CD4-positive, alpha-beta T cell treated with Interleukin-12 subunit alpha and Interleukin-12 subunit beta, for 1 hour (primary cell): ENCODE results near the gene SPACA5.
"Not testable (repeated sequence)": the region's sequence is repeated elsewhere in the genome, so short reads cannot be mapped to it uniquely, and the experiment has no call there.

Experiments used
- DNase-seq: peaks from one replicate; pipeline ENCODE4 v3.0.0-alpha.2; 2020

SPACA5 gene

GRCh38 chrX:48006688-48007087 is at the start of gene SPACA5:
Gene SPACA5 (plus strand): TSS chrX:48006988. CDS start chrX:48007803, 815 bp downstream.
- DNase-seq, result not testable (repeated sequence)

GRCh38 chrX:47958206-47958605 is 48.6 kb upstream of the SPACA5 start:
- DNase-seq, result not testable (repeated sequence)

DNA sequence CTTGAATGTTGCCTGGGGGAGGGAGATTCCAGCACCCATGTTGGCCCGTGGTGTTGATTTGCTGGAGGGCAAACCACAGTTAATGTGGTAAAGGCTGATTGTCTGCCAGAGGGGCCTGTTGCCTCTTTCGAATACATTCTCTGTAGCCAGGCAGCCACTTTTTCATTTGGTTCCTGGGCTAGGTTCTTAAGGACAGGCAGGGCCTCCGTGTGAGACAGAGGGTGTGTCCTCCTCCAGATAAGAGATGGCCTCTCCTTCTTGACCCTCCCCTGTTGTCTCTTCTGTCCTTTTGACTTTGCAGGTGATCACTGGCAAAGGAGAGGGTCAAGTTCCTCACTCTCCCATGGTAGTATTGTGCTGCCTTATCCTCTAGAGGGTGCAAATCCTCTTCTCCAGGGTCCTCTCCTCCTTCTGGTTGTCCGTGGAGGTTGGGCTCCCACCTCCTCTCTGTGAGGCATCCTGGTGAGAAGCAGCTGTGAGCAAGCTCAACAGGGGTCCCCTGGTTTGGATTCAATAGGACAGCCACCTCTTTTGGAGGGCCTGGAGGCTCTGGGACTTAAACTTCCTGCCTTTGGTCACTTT is 47.9 kb upstream of the SPACA5 start:
- DNase-seq, result peak; percentile 39

GRCh38 chrX:47960406-47960805 is 46.4 kb upstream of the SPACA5 start:
- no peak for DNase-seq

- DNase-seq, result not testable (repeated sequence)
Observed at GRCh38 chrX:47961830-47962229, 45.0 kb upstream of the SPACA5 start.

DNA sequence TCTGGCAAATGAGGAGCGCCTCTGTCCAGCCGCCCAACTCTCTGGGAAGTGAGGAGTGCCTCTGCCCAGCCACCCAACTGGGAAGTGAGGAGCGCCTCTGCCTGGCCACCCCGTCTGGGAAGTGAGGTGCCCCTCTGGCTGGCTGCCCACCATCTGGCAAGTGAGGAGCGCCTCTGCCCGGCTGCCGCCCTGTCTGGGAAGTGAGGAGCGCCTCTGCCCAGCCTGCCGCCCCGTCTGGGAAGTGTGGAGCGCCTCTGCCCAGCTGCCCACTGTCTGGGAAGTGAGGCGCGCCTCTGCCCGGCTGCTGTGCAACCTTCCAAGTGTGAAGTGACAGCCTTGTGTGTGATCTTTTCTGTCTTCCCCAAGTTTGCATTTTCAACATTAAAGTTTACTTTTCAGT is 41.3 kb upstream of the SPACA5 start:
- not testable (repeated sequence) for DNase-seq

DNA sequence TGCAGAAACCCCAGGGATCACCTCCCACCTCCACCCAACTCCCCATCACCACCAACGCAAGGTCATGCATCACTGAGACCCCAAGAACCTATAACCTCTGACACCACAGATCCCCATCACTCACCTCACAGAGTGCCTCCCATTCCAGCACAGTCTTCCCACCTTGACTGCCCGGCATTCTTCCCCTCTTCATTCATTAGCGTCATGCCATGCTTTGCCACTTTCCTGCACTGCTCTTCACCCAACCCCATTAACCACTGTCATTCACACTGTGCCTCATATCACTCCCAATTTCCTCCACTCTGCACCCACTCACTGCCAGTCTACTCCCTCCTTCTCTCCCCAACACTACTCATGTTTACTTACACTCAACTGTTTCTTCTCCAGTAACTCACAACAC is 33.6 kb upstream of the SPACA5 start:
- DNase-seq, result no peak

- no peak for DNase-seq
Observed at GRCh38 chrX:47976254-47977151, 30.3 kb upstream of the SPACA5 start.

GRCh38 chrX:47991263-47992094 is 15.3 kb upstream of the SPACA5 start:
- peak; percentile 10 for DNase-seq

DNA sequence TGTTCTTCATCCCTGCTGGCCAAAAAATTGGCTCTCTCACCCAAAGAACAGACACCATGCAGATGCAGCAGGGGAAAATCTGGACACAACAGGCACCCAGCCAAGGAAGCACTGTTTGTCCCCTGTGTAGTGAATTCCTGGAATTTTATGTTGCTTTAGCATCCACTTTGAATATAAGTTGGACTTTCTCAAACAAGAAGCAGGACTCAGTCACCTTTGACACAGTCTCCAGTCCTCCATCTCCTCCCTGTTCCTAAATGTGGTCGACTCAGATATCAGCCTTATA is 14.8 kb upstream of the SPACA5 start:
- DNase-seq, result no peak

DNA sequence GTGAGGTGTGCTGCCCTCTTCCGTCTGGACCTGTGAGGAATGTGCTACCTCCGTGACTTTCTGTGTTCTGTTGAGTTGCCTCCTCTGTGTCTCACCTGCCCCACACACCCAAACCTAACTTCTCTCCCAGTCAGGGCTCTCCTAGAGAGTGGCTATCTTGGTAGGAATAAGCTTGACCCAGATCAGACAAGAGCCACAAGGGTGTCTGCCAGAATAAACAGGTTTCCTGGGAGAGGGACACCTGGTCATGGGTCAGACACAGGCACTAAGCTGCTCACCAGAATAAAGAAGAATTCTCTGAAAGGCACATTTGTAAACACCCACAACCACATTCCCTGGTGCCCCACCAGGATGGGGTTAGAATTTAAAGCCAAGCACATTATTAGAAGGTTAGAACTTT is 14.1 kb upstream of the SPACA5 start:
- no peak for DNase-seq

- no peak for DNase-seq
Observed at GRCh38 chrX:48001260-48001659, 5.5 kb upstream of the SPACA5 start.

DNA sequence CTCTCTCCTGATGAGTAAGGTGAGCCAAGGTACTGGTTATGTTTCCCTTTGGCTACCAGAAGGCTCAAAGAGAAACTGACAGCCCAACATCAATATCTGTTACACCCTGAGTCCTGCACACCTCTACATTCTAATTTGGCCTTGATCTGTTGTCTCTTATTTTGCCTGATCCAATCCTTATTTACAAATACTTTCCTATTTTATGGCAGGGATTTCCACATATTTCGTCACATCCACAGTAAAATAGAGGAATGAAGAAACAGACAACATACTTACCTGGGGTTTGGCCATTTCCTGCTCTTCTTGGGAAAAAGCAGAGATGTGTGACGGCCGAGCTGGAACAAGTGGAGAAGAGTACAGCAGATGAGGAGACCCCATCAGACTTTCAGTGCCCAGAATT is 4.5 kb upstream of the SPACA5 start:
- no peak for DNase-seq

GRCh38 chrX:48002929-48003328 is 3.9 kb upstream of the SPACA5 start:
- no peak for DNase-seq

GRCh38 chrX:48003367-48003757 is 3.4 kb upstream of the SPACA5 start:
- DNase-seq, result peak; percentile 12

DNA sequence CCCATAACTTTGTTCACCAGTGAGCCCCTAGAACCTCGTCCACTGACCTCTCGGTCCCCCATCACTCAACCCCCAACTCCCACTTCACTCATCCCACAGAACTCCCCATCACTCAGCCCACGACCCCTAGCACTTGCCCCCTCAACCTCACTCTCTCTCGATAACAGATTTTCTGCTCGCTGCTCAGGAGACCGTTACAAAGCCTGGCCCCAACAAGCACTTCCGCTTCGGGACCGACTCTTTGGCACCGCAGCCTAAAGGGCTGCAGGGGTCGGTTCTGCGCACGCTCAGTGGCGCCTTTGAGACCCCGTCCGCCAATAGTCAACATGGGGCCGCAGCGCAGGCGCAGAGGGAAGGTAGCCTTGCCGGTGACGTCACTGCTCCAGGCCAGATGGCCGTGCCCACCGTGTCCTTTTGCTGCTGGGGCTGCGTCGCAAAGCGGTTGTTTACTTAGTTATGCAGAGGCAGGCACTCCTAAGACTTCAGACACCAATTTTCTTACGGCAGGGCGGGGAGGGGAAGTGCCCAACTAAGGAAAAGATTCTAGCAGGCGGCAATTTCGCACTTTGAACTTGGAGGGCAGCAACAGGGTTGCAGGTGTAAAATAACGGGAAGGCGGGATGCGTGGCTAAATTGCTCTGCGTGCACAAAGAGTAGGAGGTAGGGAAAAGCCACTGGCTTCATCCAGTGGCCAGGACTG is 2.9 kb upstream of the SPACA5 start, which contains the start of gene ZNF182:
TSS of gene ZNF182 (minus strand) at position 232 of the 700 bp plus-strand sequence. CDS start 1,380 bp downstream, outside the sequence.
- DNase-seq, result peak; percentile 94

- not testable (repeated sequence) for DNase-seq
Observed at GRCh38 chrX:48009445-48009960, 2.7 kb downstream of the SPACA5 start.

DNA sequence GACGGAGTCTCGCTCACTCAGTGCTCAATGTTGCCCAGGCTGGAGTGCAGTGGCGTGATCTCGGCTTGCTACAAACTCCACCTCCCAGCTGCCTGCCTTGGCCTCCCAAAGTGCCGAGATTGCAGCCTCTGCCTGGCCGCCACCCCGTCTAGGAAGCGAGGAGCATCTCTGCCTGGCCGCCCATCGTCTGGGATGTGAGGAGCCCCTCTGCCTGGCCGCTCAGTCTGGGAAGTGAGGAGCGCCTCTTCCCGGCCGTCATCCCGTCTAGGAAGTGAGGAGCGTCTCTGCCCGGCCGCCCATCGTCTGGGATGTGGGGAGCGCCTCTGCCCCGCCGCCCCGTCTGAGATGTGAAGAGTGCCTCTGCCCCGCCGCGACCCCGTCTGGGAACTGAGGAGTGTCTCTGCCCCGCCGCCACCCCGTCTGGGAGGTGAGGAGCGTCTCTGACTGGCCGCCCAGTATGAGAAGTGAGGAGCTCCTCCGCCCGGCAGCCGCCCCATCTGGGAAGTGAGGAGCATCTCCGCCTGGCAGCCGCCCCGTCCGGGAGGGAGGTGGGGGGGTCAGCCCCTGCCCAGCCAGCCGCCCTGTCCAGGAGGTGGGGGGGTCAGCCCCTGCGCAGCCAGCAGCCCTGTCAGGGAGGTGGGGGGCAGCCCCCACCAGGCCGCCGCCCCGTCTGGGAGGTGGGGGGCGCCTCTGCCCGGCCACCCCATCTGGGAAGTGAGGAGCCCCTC is 10.0 kb downstream of the SPACA5 start:
- DNase-seq, result not testable (repeated sequence)

DNA sequence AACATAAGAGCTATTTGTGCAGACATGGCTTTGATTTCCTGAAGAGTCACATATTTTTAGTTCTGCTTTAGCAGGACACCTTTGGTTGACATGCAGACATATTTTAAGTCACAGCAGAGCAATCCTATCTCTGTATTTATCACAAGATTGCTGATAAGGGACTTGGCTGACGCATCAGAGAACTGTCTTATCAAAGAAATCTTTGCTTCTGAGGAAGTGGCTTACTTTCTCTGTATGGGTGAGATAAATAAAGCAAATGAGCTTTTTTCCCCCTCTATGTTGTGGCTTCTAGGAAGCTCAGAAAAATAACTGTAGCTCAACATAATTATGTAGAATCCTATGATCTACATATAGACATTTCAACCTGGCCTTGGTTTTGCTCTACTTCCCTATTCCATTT is 13.1 kb downstream of the SPACA5 start:
- not testable (repeated sequence) for DNase-seq

- peak; percentile 39 for DNase-seq
Observed at GRCh38 chrX:48020472-48020871, 13.7 kb downstream of the SPACA5 start.

- DNase-seq, result peak; percentile 83
Observed at GRCh38 chrX:48021026-48021900, 14.5 kb downstream of the SPACA5 start.
